Tibial nerve (tissue), 4 donors: Measurements from ENCODE around the gene ANKRD39. TPM values are rescaled to one million over a fixed set of nuclear protein-coding genes. Genes with fewer than 3 reads are reported as not detected.

Source experiments
- DNase-seq, 2 donors: peaks; one replicate each; pipeline ENCODE4 v3.0.0-alpha.2; 2019; ENCODE audit warnings: low spot score in 2 of 2
- H3K27ac ChIP-seq, 4 donors: fragments of 200-600 bp; sonication (generic) in 3 of 4; one replicate each; pipeline ENCODE4 v1.5.1; 2017 to 2019; ENCODE audit warnings: mild to moderate bottlenecking in 1 of 4
- H3K27me3 ChIP-seq, 2 donors: fragments of 200-600 bp; sonication (generic) in 1 of 2; one replicate each; pipeline versions ENCODE4 v1.5.1 to v1.6.0; 2017 to 2019
- H3K36me3 ChIP-seq, 3 donors: fragments of 200-600 bp; sonication (generic); one replicate each; pipeline ENCODE4 v1.5.1; 2018 to 2019
- H3K4me1 ChIP-seq, 4 donors: fragments of 200-600 bp; sonication (generic) in 3 of 4; one replicate each; pipeline ENCODE4 v1.5.1; 2017 to 2019
- H3K4me3 ChIP-seq, 4 donors: fragments of 200-600 bp; sonication (generic) in 3 of 4; one replicate each; pipeline ENCODE4 v1.5.1; 2017 to 2019; ENCODE audit warnings: mild to moderate bottlenecking in 1 of 4, moderate library complexity in 1 of 4
- H3K9me3 ChIP-seq, 4 donors: fragments of 200-600 bp; sonication (generic) in 3 of 4; one replicate each; pipeline ENCODE4 v1.5.1; 2017 to 2019
- EP300 ChIP-seq, 2 donors: sonication (generic); formaldehyde crosslinking; IDR thresholded peaks; one replicate each; pipeline ENCODE4 v1.6.1; 2017; ENCODE audit warnings: antibody characterized with exemption in 2 of 2, mild to moderate bottlenecking in 1 of 2
- POLR2A ChIP-seq, 2 donors: fragments of 450-650 bp; IDR thresholded peaks; one replicate each; pipeline ENCODE4 v1.6.1; 2017; ENCODE audit warnings: antibody characterized with exemption in 2 of 2, mild to moderate bottlenecking in 2 of 2, moderate library complexity in 2 of 2
- WGBS, 2 donors: methylation state at CpG; one replicate each; pipeline ENCODE4 v1.1.5; 2018; 5-methylcytosine and 5-hydroxymethylcytosine counted together
- total RNA-seq, 4 donors: library from RNA; depleted of rRNA; stranded (reverse); fragments of >200 nt; gene quantifications; one replicate each; pipeline ENCODE4 v1.1.0, GENCODE V29; 2016
- TF ChIP-seq, protein P1 (sequence below), 5 experiments: fragments of 200-600 bp in 3 of 5; fragments of 450-650 bp in 2 of 5; sonication (generic) in 3 of 5; IDR thresholded peaks; one replicate each; pipeline ENCODE4 v1.5.1; 2016 to 2019; ENCODE audit warnings: antibody characterized with exemption in 5 of 5, mild to moderate bottlenecking in 3 of 5, moderate library complexity in 2 of 5

ANKRD39 gene
- total RNA-seq, 4 donors from 2014 or later, result 13.8 to 23.7 (median 19.5) TPM

DNA sequence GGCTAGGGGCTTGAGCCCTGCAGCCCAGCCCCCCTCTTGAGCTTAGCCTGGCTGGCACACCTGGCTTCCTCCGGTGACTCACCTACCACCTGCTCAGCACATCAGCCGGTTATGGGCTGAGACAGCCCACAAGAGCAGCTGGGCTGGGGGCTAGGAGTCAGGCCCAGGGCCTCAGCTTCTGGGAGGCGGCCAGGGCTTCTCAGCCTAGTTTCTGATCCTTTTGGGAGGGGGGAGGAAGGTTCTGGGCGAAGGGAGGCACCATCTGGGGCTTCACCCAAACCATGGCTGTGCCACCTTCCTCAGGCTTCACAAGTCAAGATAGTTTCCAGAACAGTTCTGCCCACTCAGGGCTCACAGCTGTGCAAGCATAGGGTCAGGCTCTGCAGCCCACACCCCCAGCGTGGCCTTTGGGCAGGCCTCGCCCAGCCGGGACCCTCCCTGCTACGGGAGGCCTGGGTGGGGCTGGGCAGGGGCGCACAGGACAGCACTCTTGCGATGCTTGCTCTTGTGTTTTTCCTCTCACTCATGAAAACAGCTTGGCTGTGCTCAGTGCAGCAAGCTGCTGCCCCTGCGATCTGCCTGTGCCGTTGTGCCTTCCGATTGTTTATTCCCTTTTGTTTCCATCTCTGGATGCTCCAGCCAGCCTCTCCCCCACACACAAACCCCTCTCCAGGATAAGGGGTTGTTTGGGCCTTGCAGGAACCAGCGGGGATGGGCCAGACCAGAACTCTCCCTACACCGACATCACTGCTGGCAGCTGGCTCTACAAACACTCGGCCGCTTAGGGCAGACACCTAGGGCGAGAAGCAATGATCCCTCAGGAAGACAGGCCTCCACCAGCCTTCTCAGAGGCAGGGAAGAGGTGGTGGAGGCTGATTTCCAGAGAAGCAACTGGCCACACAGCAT lies 38.2 kb upstream of the ANKRD39 start:
- Histone ChIP-seq H3K4me1 (peaks cover 0 to 33% (median 19%) of the 10 kb centered on the region in 4 donors), H3K9me3 (no peaks in the 10 kb centered on the region), H3K27ac (peak overlapping the region in 3 of 4 donors; percentile 47 to 76 (median 50)), H3K36me3 (no peaks in the 10 kb centered on the region), H3K27me3 (no peaks in the 10 kb centered on the region), H3K4me3 (no peak overlapping the region)
- TF ChIP-seq POLR2A (IDR thresholded peaks at IDR 0.05) (no peak), EP300 (IDR thresholded peaks at IDR 0.05) (no peak)
- TF ChIP-seq, protein P1, sequence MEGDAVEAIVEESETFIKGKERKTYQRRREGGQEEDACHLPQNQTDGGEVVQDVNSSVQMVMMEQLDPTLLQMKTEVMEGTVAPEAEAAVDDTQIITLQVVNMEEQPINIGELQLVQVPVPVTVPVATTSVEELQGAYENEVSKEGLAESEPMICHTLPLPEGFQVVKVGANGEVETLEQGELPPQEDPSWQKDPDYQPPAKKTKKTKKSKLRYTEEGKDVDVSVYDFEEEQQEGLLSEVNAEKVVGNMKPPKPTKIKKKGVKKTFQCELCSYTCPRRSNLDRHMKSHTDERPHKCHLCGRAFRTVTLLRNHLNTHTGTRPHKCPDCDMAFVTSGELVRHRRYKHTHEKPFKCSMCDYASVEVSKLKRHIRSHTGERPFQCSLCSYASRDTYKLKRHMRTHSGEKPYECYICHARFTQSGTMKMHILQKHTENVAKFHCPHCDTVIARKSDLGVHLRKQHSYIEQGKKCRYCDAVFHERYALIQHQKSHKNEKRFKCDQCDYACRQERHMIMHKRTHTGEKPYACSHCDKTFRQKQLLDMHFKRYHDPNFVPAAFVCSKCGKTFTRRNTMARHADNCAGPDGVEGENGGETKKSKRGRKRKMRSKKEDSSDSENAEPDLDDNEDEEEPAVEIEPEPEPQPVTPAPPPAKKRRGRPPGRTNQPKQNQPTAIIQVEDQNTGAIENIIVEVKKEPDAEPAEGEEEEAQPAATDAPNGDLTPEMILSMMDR (IDR thresholded peaks at IDR 0.05), result no peak
- no peak for DNase-seq
- WGBS, 2 donors, result 46 to 59% methylated on average over 18 of the region's 18 CpGs

- DNase-seq, result no peak
- peaks cover 0 to 41% (median 22%) of the 10 kb centered on the region in 4 donors for H3K4me1 ChIP-seq
- no peaks in the 10 kb centered on the region for H3K9me3 ChIP-seq
- WGBS, 2 donors, result 74 to 78% methylated on average over 10 of the region's 10 CpGs
- no peaks in the 10 kb centered on the region for H3K36me3 ChIP-seq
- H3K4me3 ChIP-seq, result no peak overlapping the region
- no peaks in the 10 kb centered on the region for H3K27me3 ChIP-seq
- TF ChIP-seq POLR2A (IDR thresholded peaks at IDR 0.05), result no peak
- TF ChIP-seq EP300 (IDR thresholded peaks at IDR 0.05), result no peak
- TF ChIP-seq, protein P1 (IDR thresholded peaks at IDR 0.05), result no peak
- H3K27ac ChIP-seq, result peak overlapping the region in 3 of 4 donors; percentile 47 to 76 (median 50)
Measured at GRCh38 chr2:96895032-96895745, 37.4 kb upstream of the ANKRD39 start.

DNA sequence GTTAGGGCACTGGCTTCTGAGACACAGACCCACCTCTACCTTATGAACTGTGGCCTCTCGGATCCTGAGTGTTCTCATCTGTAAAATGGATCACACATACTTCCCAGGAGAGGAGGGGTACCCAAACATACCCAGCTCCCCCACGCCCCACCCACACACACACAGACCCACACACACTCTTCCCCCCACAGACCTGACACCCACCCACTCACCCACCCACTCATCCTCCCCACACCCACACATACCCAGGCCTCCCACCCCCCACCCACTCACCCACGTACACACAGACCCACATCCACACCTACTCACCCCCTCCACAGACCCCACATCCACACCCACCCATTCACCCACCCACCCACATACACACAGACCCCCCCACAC lies 36.3 kb upstream of the ANKRD39 start:
- H3K4me1 ChIP-seq, result peaks cover 0 to 47% (median 23%) of the 10 kb centered on the region in 4 donors

DNA sequence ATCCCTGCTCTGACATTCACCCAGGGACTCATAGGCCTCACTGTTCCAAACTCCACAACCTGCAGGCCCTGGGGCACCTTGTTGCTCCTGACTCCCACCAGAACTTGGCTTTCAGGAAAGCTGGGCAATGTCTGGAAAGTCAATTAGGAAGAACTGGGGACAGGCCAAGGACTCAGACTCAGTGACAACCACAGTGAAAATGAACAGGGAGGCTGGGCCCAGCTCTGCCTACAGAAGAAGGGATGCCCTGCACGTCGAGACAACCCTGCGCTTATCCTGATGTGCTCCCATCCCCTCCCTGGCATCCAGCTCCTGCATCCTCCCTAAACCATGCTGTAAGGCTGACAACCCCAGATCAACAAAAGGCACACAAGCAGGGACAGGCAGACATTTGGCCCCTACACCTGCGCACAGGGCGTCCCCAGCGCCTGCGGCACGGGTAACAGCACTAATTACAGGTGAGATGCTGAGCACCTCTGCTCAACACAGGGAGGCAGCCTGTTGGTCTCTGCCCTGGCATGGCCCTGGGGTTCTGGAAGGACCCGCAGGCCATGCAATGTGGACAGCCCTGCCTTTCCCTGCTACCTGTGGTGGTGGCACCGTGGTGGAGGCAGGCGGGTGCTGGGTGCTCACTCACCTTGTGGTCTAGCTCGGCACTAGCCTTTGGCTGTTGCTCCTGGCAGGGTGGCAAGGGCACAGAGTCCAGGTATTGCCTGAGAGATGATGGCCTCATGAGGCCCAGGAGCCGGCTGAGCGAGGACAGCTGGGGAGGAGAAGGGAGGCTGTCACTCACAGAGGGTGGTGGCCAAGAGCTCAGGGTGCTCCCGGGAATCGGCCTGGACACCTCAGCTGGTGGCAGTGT lies 35.7 kb upstream of the ANKRD39 start:
- no peaks in the 10 kb centered on the region for H3K36me3 ChIP-seq
- peaks cover 0 to 53% (median 29%) of the 10 kb centered on the region in 4 donors for H3K4me1 ChIP-seq
- peak overlapping the region in 1 of 4 donors; percentile 2 for H3K27ac ChIP-seq
- TF ChIP-seq, protein P1 (IDR thresholded peaks at IDR 0.05), result no peak
- no peak for TF ChIP-seq EP300 (IDR thresholded peaks at IDR 0.05)
- no peak for TF ChIP-seq POLR2A (IDR thresholded peaks at IDR 0.05)
- WGBS, 2 donors, result 87 to 91% methylated on average over 8 to 13 of the region's 16 CpGs
- no peaks in the 10 kb centered on the region for H3K9me3 ChIP-seq
- H3K27me3 ChIP-seq, result no peaks in the 10 kb centered on the region
- H3K4me3 ChIP-seq, result no peak overlapping the region
- no peak for DNase-seq

More for the DNA sequence above, 36.3 kb upstream of the ANKRD39 start:
- peak overlapping the region in 1 of 4 donors; percentile 2 for H3K27ac ChIP-seq
- no peak overlapping the region for H3K4me3 ChIP-seq
- DNase-seq, result no peak
- H3K27me3 ChIP-seq, result no peaks in the 10 kb centered on the region
- no peaks in the 10 kb centered on the region for H3K9me3 ChIP-seq
- TF ChIP-seq, protein P1 (IDR thresholded peaks at IDR 0.05), result no peak
- TF ChIP-seq POLR2A (IDR thresholded peaks at IDR 0.05) (no peak), EP300 (IDR thresholded peaks at IDR 0.05) (no peak)
- no peaks in the 10 kb centered on the region for H3K36me3 ChIP-seq
- 81 to 93% methylated on average over 3 of the region's 3 CpGs for WGBS, 2 donors
